ENCODE measurements around the gene SLX4IP.

SLX4IP gene

DNA sequence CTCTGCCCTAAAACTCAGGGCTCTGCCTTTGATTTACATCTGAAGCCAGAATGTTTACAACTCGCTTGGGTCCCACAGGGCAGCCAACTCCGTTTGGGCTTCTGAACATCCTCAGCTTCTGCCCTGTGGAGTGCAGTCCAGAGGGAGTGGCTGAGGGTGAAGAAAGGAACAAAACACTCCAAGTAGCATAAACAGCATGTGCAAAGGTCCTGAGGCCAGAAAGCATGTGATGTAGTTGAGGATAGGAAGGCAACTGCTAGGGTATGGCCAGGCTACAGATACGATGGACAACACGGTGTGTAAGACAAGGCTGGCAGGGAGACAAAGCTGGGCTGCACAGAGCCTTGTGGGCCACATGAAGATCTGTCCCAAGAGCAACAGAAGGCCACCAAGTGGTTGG is 226.2 kb downstream of the SLX4IP start:
- DNase-seq (ENCODE audit: low read depth, low spot score) = no peak
- no peak overlapping the region for H3K4me3 ChIP-seq (ENCODE audit: low read length)

DNA sequence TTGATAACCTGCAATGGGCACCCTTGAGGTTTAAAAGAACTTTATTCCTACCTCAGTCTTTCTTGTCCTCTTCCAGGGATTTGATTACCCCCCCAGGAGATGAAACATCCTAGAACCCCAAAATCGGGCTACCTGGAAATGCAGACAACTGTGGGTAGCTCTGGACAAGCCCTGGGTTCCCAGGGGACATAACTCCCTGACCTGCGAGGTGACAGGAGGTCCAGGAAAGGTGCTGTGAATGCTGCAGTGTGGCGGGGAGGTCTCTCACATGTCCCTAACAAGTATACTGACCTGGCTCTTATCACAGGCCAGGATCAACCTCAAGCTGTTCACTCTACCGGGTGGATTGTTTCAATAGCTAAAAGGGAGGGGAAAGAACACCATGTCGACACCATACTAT is 227.0 kb downstream of the SLX4IP start:
- no peak for DNase-seq (ENCODE audit: low read depth, low spot score)

DNA sequence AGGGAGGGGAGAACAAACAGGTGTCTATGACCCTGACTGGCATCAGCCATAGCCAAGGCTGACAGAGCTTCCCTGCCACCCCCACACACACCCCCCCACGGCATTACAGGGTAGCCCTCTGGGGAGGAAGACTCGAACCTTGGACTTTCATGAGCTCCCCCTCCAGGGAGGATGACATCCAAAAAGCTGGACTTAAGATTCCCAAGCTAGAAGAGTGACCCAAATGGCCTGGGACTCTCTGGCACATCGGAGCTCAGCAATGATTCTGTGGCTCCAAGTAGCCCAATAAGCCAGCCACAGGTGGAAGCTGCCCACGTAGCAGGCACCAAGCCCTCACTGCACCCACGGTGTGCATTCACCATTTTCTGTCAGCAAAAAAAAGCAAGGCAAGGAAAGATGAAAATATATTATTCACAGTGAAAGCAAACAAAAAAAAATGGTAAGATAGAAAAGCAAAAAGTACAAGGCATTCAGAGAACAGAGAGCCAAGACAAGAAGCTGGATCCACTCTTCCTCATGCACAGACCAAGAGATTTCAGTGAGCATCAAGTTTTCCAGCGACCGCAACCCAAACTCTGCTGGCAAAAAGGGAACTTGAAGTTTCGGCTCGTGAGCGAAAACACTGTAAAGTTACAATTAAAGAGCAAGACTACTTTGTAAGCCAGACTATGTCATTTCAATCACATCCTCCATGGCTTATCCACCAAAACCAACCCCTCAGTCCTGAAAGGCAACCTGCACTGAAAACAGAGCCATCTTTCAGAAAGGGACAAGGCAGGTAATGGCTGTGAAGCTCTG is 227.8 kb downstream of the SLX4IP start:
- H3K4me3 ChIP-seq (ENCODE audit: low read length) = no peak overlapping the region
- no peak for DNase-seq (ENCODE audit: low read depth, low spot score)

More for the DNA sequence above, 227.0 kb downstream of the SLX4IP start:
- no peak overlapping the region for H3K4me3 ChIP-seq (ENCODE audit: low read length)

DNA sequence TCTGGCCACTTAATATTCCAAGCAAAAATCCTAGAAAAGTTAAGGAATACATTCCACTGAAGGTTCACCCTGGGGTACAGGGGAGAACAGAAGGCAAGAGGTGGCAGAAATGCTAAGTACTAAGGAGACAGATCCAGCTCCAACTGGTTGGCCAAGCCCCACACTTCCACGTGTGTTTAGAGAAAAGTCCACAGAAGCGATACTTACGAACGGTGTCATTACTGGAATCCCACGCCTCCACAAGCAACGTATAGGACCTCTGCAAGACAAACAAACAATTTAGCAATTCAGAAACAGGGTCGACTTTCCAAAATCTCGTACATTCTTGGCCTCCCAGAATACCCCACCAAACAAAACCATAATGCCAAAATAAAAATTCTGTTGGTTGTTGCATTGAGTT is 228.7 kb downstream of the SLX4IP start:
- H3K4me3 ChIP-seq (ENCODE audit: low read length) = no peak overlapping the region
- DNase-seq (ENCODE audit: low read depth, low spot score) = no peak

DNA sequence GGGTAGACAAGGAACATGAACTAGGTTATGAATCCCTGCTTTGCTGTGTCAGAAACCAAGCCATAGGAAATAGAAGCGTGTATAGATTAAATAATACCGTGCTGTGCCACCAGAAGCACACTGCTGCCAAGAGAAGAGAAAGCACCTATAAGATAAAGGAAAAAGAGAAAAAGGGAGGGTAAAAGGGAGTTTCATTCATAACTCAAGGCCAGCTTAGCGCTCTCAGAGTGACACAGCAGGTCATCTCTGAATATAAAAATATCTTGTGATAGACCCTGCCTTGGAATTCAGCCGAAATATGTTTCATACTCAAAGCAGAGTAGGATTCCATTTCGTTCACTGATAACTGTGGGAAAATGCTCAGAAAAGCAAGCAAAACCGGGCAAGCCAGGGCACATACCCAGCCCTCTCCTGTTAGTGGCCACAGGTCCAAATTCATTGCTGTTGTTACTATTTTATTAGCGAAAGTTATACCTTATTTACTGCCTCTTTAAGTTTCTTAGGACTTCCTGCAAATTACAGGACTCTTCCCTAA is 230.0 kb downstream of the SLX4IP start:
- DNase-seq (ENCODE audit: low read depth, low spot score) = no peak
- no peak overlapping the region for H3K4me3 ChIP-seq (ENCODE audit: low read length)

DNA sequence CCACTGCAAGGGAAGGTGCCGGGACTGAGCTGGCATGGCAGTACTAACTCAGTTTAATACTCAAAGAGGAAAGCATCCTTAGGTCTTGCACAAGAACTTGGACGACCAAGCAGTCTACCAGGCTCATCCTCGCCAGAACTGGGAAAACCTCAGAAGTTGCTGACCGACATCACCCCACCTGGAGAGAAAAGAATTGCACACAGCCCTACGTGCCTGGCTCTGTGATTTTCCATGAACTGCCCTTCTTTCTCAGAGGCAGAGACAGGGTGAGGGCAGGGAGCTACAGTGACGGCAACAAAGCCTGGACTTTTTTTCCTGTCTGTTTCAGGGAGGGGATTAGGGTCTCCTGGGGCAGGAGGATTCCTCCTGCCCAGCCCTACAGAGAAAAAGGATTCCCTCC is 230.7 kb downstream of the SLX4IP start:
- H3K4me3 ChIP-seq (ENCODE audit: low read length) = no peak overlapping the region
- no peak for DNase-seq (ENCODE audit: low read depth, low spot score)

DNA sequence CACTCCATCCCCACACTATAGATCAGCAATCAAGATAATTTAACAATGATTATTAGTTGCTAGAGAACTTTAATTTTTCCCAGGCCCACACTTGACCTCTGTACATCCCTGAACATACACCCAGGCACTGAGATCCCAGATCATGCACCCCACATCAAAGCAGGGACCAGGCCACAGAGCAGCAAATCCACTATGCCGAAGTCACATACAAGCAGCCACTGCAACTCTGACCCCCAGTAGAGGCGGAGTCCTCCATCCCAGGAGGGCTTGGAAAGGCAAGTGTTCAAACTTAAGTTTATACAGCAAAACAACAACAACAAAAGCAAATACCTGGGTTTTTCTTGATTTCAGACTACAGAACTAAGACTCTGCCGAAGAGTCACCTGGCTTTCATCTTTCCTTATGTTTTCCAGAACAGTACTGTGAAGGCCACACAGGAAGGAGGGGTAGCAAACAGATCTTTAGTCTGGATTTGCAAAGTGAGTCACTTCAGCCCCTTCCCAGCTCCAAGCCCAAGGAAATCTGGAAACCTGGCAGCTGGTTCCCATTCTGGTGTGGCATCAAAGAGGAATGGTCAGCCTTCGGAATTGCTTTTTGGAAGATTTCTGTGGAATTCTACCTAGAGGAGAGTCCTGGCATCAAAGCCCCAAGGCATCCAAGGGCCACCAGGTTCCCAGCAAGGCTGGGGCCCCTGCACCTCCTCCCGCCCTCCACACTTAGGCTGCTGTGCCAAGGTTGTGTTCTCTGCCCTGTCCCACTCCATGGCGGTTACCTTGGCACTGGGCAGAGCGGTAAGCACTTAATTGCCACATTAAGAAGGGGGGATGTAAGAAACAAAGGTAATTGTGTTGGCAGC is 231.3 kb downstream of the SLX4IP start:
- no peak overlapping the region for H3K4me3 ChIP-seq (ENCODE audit: low read length)
- no peak for DNase-seq (ENCODE audit: low read depth, low spot score)

DNA sequence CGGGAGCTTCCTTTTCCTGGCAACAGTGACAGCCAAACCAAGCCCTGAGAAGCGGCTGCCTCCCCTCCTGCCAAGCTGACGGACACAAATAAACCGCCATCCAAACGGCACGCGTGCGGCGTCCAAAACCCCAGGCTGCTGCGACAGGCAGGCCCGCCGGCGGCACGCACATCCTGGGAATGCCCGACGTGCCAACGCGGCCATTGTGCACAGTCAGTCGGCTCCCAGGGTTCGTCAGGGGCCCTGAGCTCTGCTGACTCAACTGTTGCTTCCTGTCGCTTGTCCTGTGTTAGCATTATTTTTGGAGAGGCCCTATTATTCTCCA is 231.9 kb downstream of the SLX4IP start:
- DNase-seq (ENCODE audit: low read depth, low spot score) = no peak
- no peak overlapping the region for H3K4me3 ChIP-seq (ENCODE audit: low read length)

DNA sequence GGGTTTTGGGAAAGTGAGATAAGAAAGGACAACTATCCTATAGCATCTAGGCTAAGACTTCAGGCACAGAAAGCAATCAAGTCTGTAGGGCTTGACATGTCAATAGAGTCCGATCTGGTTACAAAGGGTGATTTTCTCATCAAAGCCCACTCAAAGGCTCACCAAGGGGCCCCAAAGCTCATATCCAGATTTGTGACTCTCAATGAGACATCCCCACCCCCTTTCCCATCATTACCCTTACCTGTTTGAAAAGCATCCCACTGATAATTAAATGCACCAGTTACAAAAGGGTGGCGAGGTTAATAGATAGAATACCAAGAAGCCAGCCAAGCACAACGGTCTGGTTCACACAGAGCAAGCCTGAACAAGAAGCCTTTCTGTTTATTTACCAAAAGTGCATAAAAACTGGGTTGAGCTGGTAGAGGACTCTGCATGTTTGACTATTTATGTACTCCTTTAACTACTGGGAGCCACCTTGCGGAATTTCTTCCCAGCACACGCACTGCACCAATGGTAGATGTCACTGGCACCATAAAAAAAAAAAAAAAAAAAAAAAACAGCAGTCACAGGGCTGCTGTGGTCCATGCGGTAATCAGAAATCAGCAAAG is 232.6 kb downstream of the SLX4IP start:
- DNase-seq (ENCODE audit: low read depth, low spot score) = no peak
- H3K4me3 ChIP-seq (ENCODE audit: low read length) = no peak overlapping the region

DNA sequence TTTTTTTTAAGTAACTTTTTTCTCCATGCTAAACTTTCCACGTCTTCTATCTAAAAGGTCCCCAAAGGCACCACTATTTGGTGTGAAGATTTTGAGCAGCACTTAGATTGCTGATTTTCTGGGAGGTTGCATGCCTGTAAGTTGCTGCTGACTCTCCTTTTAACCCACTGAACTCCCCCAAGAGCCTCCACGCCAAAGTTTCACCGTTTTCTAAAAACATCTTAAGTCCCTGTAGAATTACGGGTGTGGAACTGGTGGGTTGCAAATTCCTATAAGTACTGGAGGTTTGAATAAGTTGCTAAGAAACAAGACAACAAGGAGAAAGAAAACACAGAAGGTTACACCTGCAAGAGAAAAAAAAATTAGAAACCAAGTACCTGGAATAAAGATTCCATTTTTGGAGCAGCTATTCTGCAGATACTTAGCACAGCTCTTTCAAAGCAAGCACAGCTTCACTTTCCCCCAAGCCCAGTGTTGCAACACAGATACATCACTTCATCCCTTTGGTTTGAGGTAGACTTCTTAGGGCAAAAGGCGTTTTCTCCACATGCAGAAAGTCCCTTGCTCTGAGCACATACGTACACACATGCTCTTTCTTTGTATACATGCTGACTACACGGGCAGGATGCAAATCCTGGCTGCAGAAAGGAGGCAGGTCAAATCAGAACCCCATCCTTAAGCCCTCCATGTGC is 233.7 kb downstream of the SLX4IP start:
- DNase-seq (ENCODE audit: low read depth, low spot score) = no peak
- no peak overlapping the region for H3K4me3 ChIP-seq (ENCODE audit: low read length)

DNA sequence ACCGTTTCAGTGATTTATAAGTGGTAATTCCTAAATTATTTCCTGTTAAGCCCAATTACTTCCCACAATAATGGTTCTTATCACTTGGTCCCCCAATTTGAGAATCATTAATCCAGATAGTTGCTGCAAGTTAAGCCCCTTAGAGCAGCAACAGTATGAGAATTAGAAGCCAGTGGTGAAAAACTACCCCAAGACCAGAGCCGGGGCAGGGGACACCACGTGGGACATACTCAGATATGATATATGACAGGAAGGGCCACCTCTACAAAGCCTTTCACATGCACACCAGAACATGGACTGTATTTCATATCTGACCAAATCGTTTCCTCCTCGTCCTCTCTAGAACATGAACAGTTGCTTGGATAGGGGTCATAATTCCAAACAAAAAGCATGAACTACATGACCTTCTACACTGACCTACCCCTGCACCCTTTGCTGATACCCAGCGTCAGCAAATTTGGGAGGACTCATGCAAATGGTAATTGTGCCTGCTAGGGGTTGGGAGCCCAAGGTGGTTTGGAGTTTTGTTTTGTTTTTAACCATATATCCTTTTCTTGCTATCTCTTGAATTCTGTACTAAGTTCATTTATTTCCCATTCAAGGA is 234.8 kb downstream of the SLX4IP start:
- DNase-seq (ENCODE audit: low read depth, low spot score) = no peak
- no peak overlapping the region for H3K4me3 ChIP-seq (ENCODE audit: low read length)

DNA sequence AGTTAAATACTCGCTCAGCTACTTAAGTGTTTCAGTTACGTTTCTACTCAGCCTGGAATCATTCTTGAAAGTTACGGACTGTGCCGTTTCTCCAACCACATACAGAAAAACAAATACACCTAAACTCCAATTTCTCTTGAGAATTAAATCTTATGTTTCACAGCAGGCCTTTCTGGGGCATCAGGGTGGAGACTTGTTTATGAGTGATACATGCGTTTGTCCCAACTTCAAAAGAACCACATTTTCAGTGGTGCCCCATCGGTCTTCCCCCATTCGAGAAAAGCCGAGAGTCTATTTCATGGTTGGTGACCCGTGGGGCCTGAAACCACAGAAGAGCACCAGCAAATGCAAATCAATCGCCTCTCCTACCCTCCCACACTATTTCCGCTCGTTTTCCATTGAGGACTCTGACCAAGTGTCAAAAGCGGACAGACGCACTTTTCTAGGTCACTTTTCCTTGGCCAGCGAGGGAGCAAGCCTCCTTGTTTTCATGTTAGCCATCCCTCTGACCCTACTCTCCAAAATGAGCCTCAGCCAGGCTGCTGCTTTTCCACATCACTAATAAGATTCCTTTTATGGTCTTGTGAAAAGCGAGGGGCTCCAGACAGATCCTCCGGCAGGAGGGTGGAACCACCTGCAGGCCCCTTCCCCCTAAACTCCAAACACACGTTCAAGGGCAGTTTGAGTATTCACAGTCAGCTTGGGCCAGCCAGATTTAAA is 235.6 kb downstream of the SLX4IP start:
- H3K4me3 ChIP-seq (ENCODE audit: low read length) = no peak overlapping the region
- no peak for DNase-seq (ENCODE audit: low read depth, low spot score)

DNA sequence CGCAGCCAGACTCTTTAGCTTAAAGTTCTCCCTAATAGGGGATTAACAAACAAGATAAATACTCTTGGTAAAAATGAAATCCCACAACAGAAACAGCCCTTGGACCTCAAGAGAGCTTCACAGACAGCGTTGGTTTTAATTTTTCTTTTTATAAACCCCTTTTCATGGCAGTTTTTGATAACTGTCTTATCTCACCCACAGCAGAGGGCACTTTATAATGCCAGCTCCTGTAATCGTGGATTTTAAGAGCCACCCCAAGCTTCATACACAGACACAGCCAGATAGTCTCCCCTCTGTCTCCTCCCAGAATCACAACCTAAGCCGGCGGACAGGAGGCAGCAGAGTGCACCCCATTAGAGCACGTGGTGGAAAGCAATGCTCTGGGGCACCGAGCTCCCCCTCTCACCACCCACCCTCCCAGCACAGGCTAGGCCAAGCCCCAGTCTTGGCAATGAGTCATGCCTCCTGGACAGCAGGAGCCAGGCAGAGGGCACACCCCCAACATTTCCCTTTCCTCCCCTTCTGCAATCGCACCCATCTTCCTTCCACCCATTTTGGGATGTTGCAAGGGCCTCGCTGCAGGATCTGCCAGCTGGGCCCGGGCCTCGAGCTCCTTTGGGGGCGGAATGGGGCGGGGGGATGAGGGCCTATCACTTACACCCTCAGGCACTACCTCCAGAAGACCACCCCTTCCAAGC is 236.3 kb downstream of the SLX4IP start:
- no peak overlapping the region for H3K4me3 ChIP-seq (ENCODE audit: low read length)
- DNase-seq (ENCODE audit: low read depth, low spot score) = no peak

DNA sequence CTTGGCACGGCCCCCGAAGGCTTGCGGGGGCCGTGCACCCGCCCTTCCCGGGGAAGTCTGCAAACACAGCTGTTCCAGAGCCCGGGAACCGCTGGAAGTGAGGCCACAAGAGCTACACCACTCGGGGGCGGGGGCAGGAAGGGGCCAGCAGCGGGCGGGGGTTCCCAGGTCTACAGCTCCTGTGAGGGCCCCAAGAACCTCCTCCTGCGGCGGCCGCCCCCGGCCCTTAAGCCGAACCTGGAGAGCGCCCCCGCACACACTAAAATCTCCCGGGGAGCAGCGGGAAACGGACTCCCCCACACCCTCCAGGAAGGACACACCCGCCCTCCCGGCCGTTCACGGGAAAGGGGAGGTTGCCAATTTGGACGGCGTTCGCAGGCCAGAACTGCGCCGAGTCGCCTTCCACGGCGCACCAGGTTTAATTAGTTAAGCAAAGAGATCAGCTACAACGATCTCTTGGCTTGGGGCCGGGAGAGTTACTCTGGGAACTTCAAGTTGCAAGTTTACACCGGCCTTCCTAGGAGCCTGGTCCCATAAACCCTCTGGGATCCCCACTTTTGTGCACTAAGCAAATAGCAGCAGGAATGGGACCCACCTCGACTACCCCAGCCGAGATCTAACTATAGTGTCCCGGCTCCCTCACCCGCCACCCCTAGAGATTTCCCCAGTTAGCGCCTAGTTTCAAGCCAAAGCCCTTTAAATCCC is 237.0 kb downstream of the SLX4IP start:
- no peak for DNase-seq (ENCODE audit: low read depth, low spot score)
- no peak overlapping the region for H3K4me3 ChIP-seq (ENCODE audit: low read length)

DNA sequence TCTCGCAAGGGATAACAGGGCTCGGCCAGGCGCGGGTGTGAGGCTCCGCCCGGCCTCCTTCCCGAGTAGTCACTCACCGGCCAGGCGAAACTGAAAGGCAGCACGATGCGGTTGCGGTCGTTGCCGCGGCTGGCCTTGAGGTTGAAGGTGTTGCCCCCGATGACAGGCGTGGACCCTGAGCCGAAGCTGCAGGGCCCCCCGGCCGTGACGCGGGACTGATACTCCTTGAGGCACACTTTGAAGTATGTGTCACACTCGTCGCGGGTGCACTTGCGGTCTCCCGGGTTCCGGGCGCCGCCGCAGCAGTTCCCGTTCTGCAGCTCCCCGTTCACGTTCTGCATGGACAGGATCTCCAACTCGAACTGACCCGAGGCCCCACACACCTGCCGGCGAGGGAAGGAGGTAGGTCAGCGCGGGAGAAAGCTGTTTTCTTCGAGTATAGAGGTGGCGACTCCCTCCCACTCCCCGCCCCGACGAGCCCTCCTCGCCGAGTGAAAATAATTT is 237.6 kb downstream of the SLX4IP start:
- DNase-seq (ENCODE audit: low read depth, low spot score) = no peak
- H3K4me3 ChIP-seq (ENCODE audit: low read length) = peak overlapping the region; percentile 20

DNA sequence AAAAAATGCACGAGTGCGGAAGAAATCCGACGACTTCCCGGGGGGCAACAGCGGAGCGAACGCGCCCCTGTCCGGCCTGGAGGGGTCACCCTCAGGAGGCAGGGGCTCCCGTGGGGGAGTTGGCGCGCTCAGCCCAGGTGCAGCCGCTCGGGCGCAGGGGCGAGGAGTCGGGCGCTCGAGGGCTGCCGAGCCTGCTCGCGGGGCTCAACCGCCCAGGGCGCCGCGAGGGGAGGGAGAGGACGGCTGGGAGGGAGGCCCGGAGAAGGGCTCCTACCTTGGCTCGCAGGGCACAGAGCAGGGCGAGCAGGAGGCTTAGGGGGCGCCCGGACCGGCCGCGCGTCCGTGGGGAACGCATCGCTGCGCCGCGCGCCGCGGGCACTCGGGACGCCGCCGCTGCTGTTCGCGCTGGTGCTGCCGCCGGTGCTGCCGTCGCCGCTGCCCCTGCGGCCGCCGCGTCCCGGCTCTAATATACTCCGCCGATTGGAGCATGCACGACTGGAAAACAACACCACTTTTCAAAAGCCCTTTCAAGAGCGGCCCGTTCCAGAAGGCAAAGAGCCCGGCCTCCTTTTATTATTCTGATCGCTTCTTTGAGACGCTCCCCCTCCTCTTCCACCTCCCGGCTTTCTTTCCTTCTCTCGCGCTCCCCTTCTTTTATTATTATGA is 238.2 kb downstream of the SLX4IP start:
- DNase-seq (ENCODE audit: low read depth, low spot score) = no peak
- peak overlapping the region; percentile 50 for H3K4me3 ChIP-seq (ENCODE audit: low read length)

Data from Jurkat, Clone E6-1 (cell line).